Measurements from ENCODE around the gene GFY. TPM values are rescaled to one million over a fixed set of nuclear protein-coding genes. Genes with fewer than 3 reads are reported as not detected.

Gene GFY
- total RNA-seq, 1 donor from 2014 or later, result 0.14 TPM

GRCh38 chr19:49398931-49399330 is 26.3 kb upstream of the GFY start:
- TF ChIP-seq CTCF (IDR thresholded peaks at IDR 0.05; ENCODE audit: borderline replicate concordance), result no peak
- DNase-seq, result no peak
- Histone ChIP-seq H3K27ac (replicated peaks) (no peak overlapping the region), H3K36me3 (no peaks in the 10 kb centered on the region), H3K9me3 (replicated peaks) (no peaks in the 10 kb centered on the region), H3K27me3 (ENCODE audit: low read depth) (peaks cover 53% of the 10 kb centered on the region), H3K4me1 (no peaks in the 10 kb centered on the region), H3K4me3 (no peak overlapping the region)
- intact Hi-C loops (cut with micrococcal nuclease), result loop anchor here (10.0 kb wide), 1 partner anchor 46 kb away; the partner anchor contains the start of gene SLC17A7

GRCh38 chr19:49400029-49400428 is 25.2 kb upstream of the GFY start:
- no peak overlapping the region for H3K4me3 ChIP-seq
- no peaks in the 10 kb centered on the region for H3K9me3 ChIP-seq (replicated peaks)
- H3K27ac ChIP-seq (replicated peaks), result no peak overlapping the region
- DNase-seq, result no peak
- TF ChIP-seq CTCF (IDR thresholded peaks at IDR 0.05; ENCODE audit: borderline replicate concordance), result no peak
- H3K4me1 ChIP-seq, result no peaks in the 10 kb centered on the region
- no peaks in the 10 kb centered on the region for H3K36me3 ChIP-seq
- peaks cover 42% of the 10 kb centered on the region for H3K27me3 ChIP-seq (ENCODE audit: low read depth)
- intact Hi-C loops (cut with micrococcal nuclease), result no loop called here

- Histone ChIP-seq H3K4me3 (no peak overlapping the region), H3K36me3 (no peaks in the 10 kb centered on the region), H3K27ac (replicated peaks) (no peak overlapping the region), H3K9me3 (replicated peaks) (no peaks in the 10 kb centered on the region), H3K27me3 (ENCODE audit: low read depth) (peaks cover 30% of the 10 kb centered on the region), H3K4me1 (no peaks in the 10 kb centered on the region)
- no peak for TF ChIP-seq CTCF (IDR thresholded peaks at IDR 0.05; ENCODE audit: borderline replicate concordance)
- no peak for DNase-seq
- intact Hi-C loops (cut with micrococcal nuclease), result no loop called here
Observed at GRCh38 chr19:49403404-49404187, 21.6 kb upstream of the GFY start.

GRCh38 chr19:49407079-49407478 is 18.1 kb upstream of the GFY start:
- DNase-seq, result no peak
- TF ChIP-seq CTCF (IDR thresholded peaks at IDR 0.05; ENCODE audit: borderline replicate concordance), result no peak

GRCh38 chr19:49407482-49408015 is 17.6 kb upstream of the GFY start:
- TF ChIP-seq CTCF (IDR thresholded peaks at IDR 0.05; ENCODE audit: borderline replicate concordance), result no peak
- Histone ChIP-seq H3K27me3 (ENCODE audit: low read depth) (peaks cover 32% of the 10 kb centered on the region), H3K9me3 (replicated peaks) (no peaks in the 10 kb centered on the region), H3K36me3 (no peaks in the 10 kb centered on the region), H3K4me1 (no peaks in the 10 kb centered on the region), H3K4me3 (no peak overlapping the region), H3K27ac (replicated peaks) (no peak overlapping the region)
- intact Hi-C loops (cut with micrococcal nuclease), result no loop called here
- no peak for DNase-seq

More at GRCh38 chr19:49407079-49407478, 18.1 kb upstream of the GFY start:
- H3K27ac ChIP-seq (replicated peaks), result no peak overlapping the region
- H3K9me3 ChIP-seq (replicated peaks), result no peaks in the 10 kb centered on the region
- H3K27me3 ChIP-seq (ENCODE audit: low read depth), result peaks cover 32% of the 10 kb centered on the region
- no peak overlapping the region for H3K4me3 ChIP-seq
- H3K36me3 ChIP-seq, result no peaks in the 10 kb centered on the region
- no peaks in the 10 kb centered on the region for H3K4me1 ChIP-seq
- intact Hi-C loops (cut with micrococcal nuclease), result no loop called here

All from left ventricle myocardium inferior (tissue), 1 donor.